Tibial artery (tissue), 4 donors: ENCODE measurements around the gene TSSK3.

Experiments used
- DNase-seq, 2 donors: peaks; one replicate each; pipeline ENCODE4 v3.0.0-alpha.2; 2019
- H3K27ac ChIP-seq, 2 donors: fragments of 200-600 bp; sonication (generic) in 1 of 2; 1 replicate in 1 of 2; 2 replicates in 1 of 2; pipeline ENCODE4 v1.5.1; 2018 to 2019; ENCODE audit warnings: mild to moderate bottlenecking in 1 of 2
- H3K27me3 ChIP-seq, 2 donors: fragments of 200-600 bp; sonication (generic) in 1 of 2; one replicate each; pipeline versions ENCODE4 v1.5.1 to v1.6.0; 2016 to 2019
- H3K36me3 ChIP-seq, 3 donors: fragments of 200-600 bp; sonication (generic) in 2 of 3; one replicate each; pipeline ENCODE4 v1.5.1; 2016 to 2019; ENCODE audit warnings: mild to moderate bottlenecking in 2 of 3
- H3K4me1 ChIP-seq, 4 donors: fragments of 200-600 bp; sonication (generic) in 2 of 4; 1 replicate in 3 of 4; 2 replicates in 1 of 4; pipeline ENCODE4 v1.5.1; 2016 to 2019
- H3K4me3 ChIP-seq, 2 donors: fragments of 200-600 bp; sonication (generic) in 1 of 2; 1 replicate in 1 of 2; 2 replicates in 1 of 2; pipeline ENCODE4 v1.5.1; 2018 to 2019; ENCODE audit warnings: mild to moderate bottlenecking in 2 of 2
- H3K9me3 ChIP-seq, 3 donors: fragments of 200-600 bp; sonication (generic) in 1 of 3; one replicate each; pipeline ENCODE4 v1.5.1; 2016 to 2019
- CTCF ChIP-seq, 2 experiments: fragments of 200-600 bp in 1 of 2; fragments of 450-650 bp in 1 of 2; IDR thresholded peaks; one replicate each; pipeline ENCODE4 v1.5.1; 2017 to 2019; ENCODE audit warnings: antibody characterized with exemption in 2 of 2, mild to moderate bottlenecking in 1 of 2, moderate library complexity in 1 of 2
- intact Hi-C: fragments of 100-400 bp; cut with DNase I; formaldehyde crosslinking; loops from one replicate; pipeline ENCODE4 v1.15.0; 2023; ENCODE audit warnings: low total_unique reads

Gene TSSK3

GRCh38 chr1:32361674-32362473 lies 465 bp upstream of the TSSK3 start:
- H3K36me3 ChIP-seq: peaks cover 14 to 38% (median 25%) of the 10 kb centered on the region in 3 donors
- no peak for TF ChIP-seq CTCF (IDR thresholded peaks at IDR 0.05)
- peak; percentile 59 to 73 for DNase-seq
- H3K9me3 ChIP-seq: no peaks in the 10 kb centered on the region
- no peaks in the 10 kb centered on the region for H3K27me3 ChIP-seq
- H3K4me3 ChIP-seq: peak overlapping the region; percentile 36 to 54
- H3K4me1 ChIP-seq: peaks cover 0 to 20% (median 14%) of the 10 kb centered on the region in 4 donors
- intact Hi-C loops: no loop called here
- peak overlapping the region; percentile 44 to 56 for H3K27ac ChIP-seq

- Histone ChIP-seq H3K27ac (no peak overlapping the region), H3K9me3 (no peaks in the 10 kb centered on the region), H3K4me3 (no peak overlapping the region), H3K27me3 (no peaks in the 10 kb centered on the region), H3K4me1 (peaks cover 0 to 20% (median 14%) of the 10 kb centered on the region in 4 donors), H3K36me3 (peaks cover 28 to 56% (median 44%) of the 10 kb centered on the region in 3 donors)
- no peak for TF ChIP-seq CTCF (IDR thresholded peaks at IDR 0.05)
- no peak for DNase-seq
- intact Hi-C loops: no loop called here
Observed at GRCh38 chr1:32363713-32364112, 1.4 kb downstream of the TSSK3 start.

GRCh38 chr1:32364836-32365235 lies 2.5 kb downstream of the TSSK3 start:
- Histone ChIP-seq H3K27me3 (no peaks in the 10 kb centered on the region), H3K36me3 (peaks cover 29 to 68% (median 53%) of the 10 kb centered on the region in 3 donors), H3K9me3 (no peaks in the 10 kb centered on the region), H3K4me1 (peaks cover 0 to 20% (median 14%) of the 10 kb centered on the region in 4 donors), H3K4me3 (no peak overlapping the region), H3K27ac (no peak overlapping the region)
- intact Hi-C loops: no loop called here
- no peak for DNase-seq
- no peak for TF ChIP-seq CTCF (IDR thresholded peaks at IDR 0.05)

GRCh38 chr1:32365445-32365844 lies 3.1 kb downstream of the TSSK3 start:
- no peaks in the 10 kb centered on the region for H3K9me3 ChIP-seq
- intact Hi-C loops: no loop called here
- H3K4me1 ChIP-seq: peaks cover 0 to 20% (median 14%) of the 10 kb centered on the region in 4 donors
- no peak overlapping the region for H3K4me3 ChIP-seq
- no peak for TF ChIP-seq CTCF (IDR thresholded peaks at IDR 0.05)
- H3K36me3 ChIP-seq: peaks cover 29 to 72% (median 53%) of the 10 kb centered on the region in 3 donors
- H3K27ac ChIP-seq: no peak overlapping the region
- no peaks in the 10 kb centered on the region for H3K27me3 ChIP-seq
- DNase-seq: no peak

- TF ChIP-seq CTCF (IDR thresholded peaks at IDR 0.05): no peak
- no peaks in the 10 kb centered on the region for H3K4me1 ChIP-seq
- H3K9me3 ChIP-seq: no peaks in the 10 kb centered on the region
- no peak overlapping the region for H3K4me3 ChIP-seq
- H3K36me3 ChIP-seq: peaks cover 41 to 94% (median 71%) of the 10 kb centered on the region in 3 donors
- DNase-seq: no peak
- H3K27ac ChIP-seq: no peak overlapping the region
- no peaks in the 10 kb centered on the region for H3K27me3 ChIP-seq
- intact Hi-C loops: no loop called here
Observed at GRCh38 chr1:32367912-32368635, 5.7 kb downstream of the TSSK3 start.
